HPDE6-E6E7 (cell line): ENCODE results near the gene KCNJ14.
"Not testable (repeated sequence)": the region's sequence is repeated elsewhere in the genome, so short reads cannot be mapped to it uniquely, and the experiment has no call there.

Experiments used
- DNase-seq: peaks from one replicate; pipeline ENCODE4 v3.0.0; 2011; ENCODE audit warnings: missing footprints; ENCODE audit errors: extremely low spot score

Gene KCNJ14

GRCh38 chr19:48488478-48488877, 33.1 kb downstream of the KCNJ14 start:
- not testable (repeated sequence) for DNase-seq

GRCh38 chr19:48489608-48490216, 34.3 kb downstream of the KCNJ14 start:
- no peak for DNase-seq

- DNase-seq = no peak
These were observed 35.8 kb downstream of the KCNJ14 start for GRCh38 chr19:48490981-48491792.

- DNase-seq = no peak
These were observed 36.4 kb downstream of the KCNJ14 start for GRCh38 chr19:48491793-48492123.

- DNase-seq = peak; percentile 79
These were observed 37.7 kb downstream of the KCNJ14 start for GRCh38 chr19:48492925-48493717.

- DNase-seq = no peak
These were observed 38.5 kb downstream of the KCNJ14 start for GRCh38 chr19:48493718-48494401.

GRCh38 chr19:48495396-48495795, 40.0 kb downstream of the KCNJ14 start:
- DNase-seq = no peak

- DNase-seq = no peak
These were observed 41.8 kb downstream of the KCNJ14 start for GRCh38 chr19:48496959-48497727.

- no peak for DNase-seq
These were observed 42.6 kb downstream of the KCNJ14 start for GRCh38 chr19:48497728-48498594.

- no peak for DNase-seq
These were observed 43.4 kb downstream of the KCNJ14 start for GRCh38 chr19:48498595-48499311.

GRCh38 chr19:48499316-48500090, 44.1 kb downstream of the KCNJ14 start:
- DNase-seq = no peak

GRCh38 chr19:48500830-48501493, 45.6 kb downstream of the KCNJ14 start:
- DNase-seq = no peak

- peak; percentile 97 for DNase-seq
These were observed 46.3 kb downstream of the KCNJ14 start for GRCh38 chr19:48501494-48502349.

GRCh38 chr19:48502350-48503018, 47.1 kb downstream of the KCNJ14 start:
- no peak for DNase-seq

- no peak for DNase-seq
These were observed 50.9 kb downstream of the KCNJ14 start for GRCh38 chr19:48506138-48506733.

- no peak for DNase-seq
These were observed 52.6 kb downstream of the KCNJ14 start for GRCh38 chr19:48507911-48508439.
